BE2C (cell line): ENCODE results near the gene GABRD.

Source experiments
- DNase-seq: peaks from one replicate; pipeline ENCODE4 v3.0.0-alpha.2; 2020
- H3K27me3 ChIP-seq: fragments of 250-450 bp; sonication (Bioruptor Pico); 2 replicates; pipeline ENCODE4 v1.5.1; 2020; ENCODE audit warnings: mild to moderate bottlenecking
- H3K36me3 ChIP-seq: fragments of 250-450 bp; sonication (Bioruptor Pico); 2 replicates; pipeline ENCODE4 v1.5.1; 2020; ENCODE audit warnings: mild to moderate bottlenecking
- H3K4me1 ChIP-seq: fragments of 250-450 bp; sonication (Bioruptor Pico); 2 replicates; pipeline ENCODE4 v1.5.1; 2020
- H3K4me3 ChIP-seq: 2 replicates; pipeline ENCODE4 v1.5.1; 2011; ENCODE audit warnings: low read depth, low read length
- H3K9me3 ChIP-seq: fragments of 250-450 bp; sonication (Bioruptor Pico); 2 replicates; pipeline ENCODE4 v1.5.1; 2020
- CTCF ChIP-seq: IDR thresholded peaks from 2 replicates; pipeline ENCODE4 v1.5.1; 2012; ENCODE audit warnings: mild to moderate bottlenecking, low read depth, low read length

The GABRD gene

GRCh38 chr1:2059290-2059953, 40.3 kb downstream of the GABRD start:
- no peaks in the 10 kb centered on the region for H3K36me3 ChIP-seq
- no peak for TF ChIP-seq CTCF
- H3K4me1 ChIP-seq, result no peaks in the 10 kb centered on the region
- H3K9me3 ChIP-seq, result no peaks in the 10 kb centered on the region
- H3K27me3 ChIP-seq, result peaks cover 32% of the 10 kb centered on the region
- no peak overlapping the region for H3K4me3 ChIP-seq
- no peak for DNase-seq

GRCh38 chr1:2060072-2060471, 40.9 kb downstream of the GABRD start:
- Histone ChIP-seq H3K36me3 (no peaks in the 10 kb centered on the region), H3K27me3 (peaks cover 38% of the 10 kb centered on the region), H3K9me3 (no peaks in the 10 kb centered on the region), H3K4me3 (no peak overlapping the region), H3K4me1 (no peaks in the 10 kb centered on the region)
- TF ChIP-seq CTCF, result no peak
- no peak for DNase-seq

GRCh38 chr1:2060535-2060934, 41.4 kb downstream of the GABRD start:
- H3K4me1 ChIP-seq, result no peaks in the 10 kb centered on the region
- H3K4me3 ChIP-seq, result no peak overlapping the region
- no peak for DNase-seq
- no peaks in the 10 kb centered on the region for H3K9me3 ChIP-seq
- peaks cover 41% of the 10 kb centered on the region for H3K27me3 ChIP-seq
- no peak for TF ChIP-seq CTCF
- H3K36me3 ChIP-seq, result no peaks in the 10 kb centered on the region

- TF ChIP-seq CTCF, result no peak
- peaks cover 46% of the 10 kb centered on the region for H3K27me3 ChIP-seq
- no peak overlapping the region for H3K4me3 ChIP-seq
- no peak for DNase-seq
- no peaks in the 10 kb centered on the region for H3K4me1 ChIP-seq
- no peaks in the 10 kb centered on the region for H3K36me3 ChIP-seq
- H3K9me3 ChIP-seq, result no peaks in the 10 kb centered on the region
Observed at GRCh38 chr1:2061065-2061778, 42.1 kb downstream of the GABRD start.

- H3K4me3 ChIP-seq, result no peak overlapping the region
- no peaks in the 10 kb centered on the region for H3K4me1 ChIP-seq
- H3K27me3 ChIP-seq, result peaks cover 63% of the 10 kb centered on the region
- DNase-seq, result no peak
- no peak for TF ChIP-seq CTCF
- no peaks in the 10 kb centered on the region for H3K9me3 ChIP-seq
- no peaks in the 10 kb centered on the region for H3K36me3 ChIP-seq
Observed at GRCh38 chr1:2065699-2066098, 46.6 kb downstream of the GABRD start.

GRCh38 chr1:2067393-2067792, 48.2 kb downstream of the GABRD start:
- no peaks in the 10 kb centered on the region for H3K4me1 ChIP-seq
- H3K36me3 ChIP-seq, result no peaks in the 10 kb centered on the region
- H3K9me3 ChIP-seq, result no peaks in the 10 kb centered on the region
- DNase-seq, result peak; percentile 4
- H3K27me3 ChIP-seq, result peaks cover 48% of the 10 kb centered on the region
- no peak overlapping the region for H3K4me3 ChIP-seq
- TF ChIP-seq CTCF, result no peak
